Gastroesophageal sphincter (tissue), 3 donors: ENCODE measurements around the gene ACP4.

Experiments used
- EP300 ChIP-seq: sonication (generic); formaldehyde crosslinking; IDR thresholded peaks from one replicate; pipeline ENCODE4 v1.6.1; 2017; ENCODE audit warnings: antibody characterized with exemption, mild to moderate bottlenecking
- POLR2A ChIP-seq, 2 donors: fragments of 450-650 bp; IDR thresholded peaks; one replicate each; pipeline ENCODE4 v1.6.1; 2017; ENCODE audit warnings: antibody characterized with exemption in 2 of 2, mild to moderate bottlenecking in 2 of 2, moderate library complexity in 1 of 2
- POLR2AphosphoS5 ChIP-seq: sonication (generic); formaldehyde crosslinking; IDR thresholded peaks from one replicate; pipeline ENCODE4 v1.6.1; 2017; ENCODE audit warnings: antibody characterized with exemption
- TF ChIP-seq, protein P1 (sequence below), 4 experiments: fragments of 200-600 bp in 2 of 4; fragments of 450-650 bp in 2 of 4; sonication (generic) in 1 of 4; IDR thresholded peaks; one replicate each; pipeline ENCODE4 v1.5.1; 2017 to 2019; ENCODE audit warnings: antibody characterized with exemption in 4 of 4, mild to moderate bottlenecking in 2 of 4, moderate library complexity in 2 of 4

DNA sequence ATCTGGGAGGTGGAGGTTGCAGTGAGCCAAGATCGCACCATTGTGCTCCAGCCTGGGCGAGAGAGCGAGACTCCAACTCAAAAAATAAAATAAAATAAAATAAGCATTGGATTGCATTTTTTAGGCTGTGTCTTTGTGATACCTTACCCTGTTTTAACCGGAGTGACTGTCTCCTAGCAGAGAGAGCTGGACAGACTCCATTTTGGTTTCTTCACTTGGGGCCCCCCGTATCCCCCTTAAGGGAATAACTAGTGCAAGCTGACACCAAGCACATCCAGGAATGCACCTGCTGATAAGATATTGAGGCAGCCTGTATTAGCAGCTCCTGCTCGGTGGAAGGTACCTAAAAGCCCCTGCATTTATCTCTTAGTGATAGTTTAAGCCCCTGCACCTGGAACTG, 40.7 kb upstream of the ACP4 start:
- TF ChIP-seq, protein P1, sequence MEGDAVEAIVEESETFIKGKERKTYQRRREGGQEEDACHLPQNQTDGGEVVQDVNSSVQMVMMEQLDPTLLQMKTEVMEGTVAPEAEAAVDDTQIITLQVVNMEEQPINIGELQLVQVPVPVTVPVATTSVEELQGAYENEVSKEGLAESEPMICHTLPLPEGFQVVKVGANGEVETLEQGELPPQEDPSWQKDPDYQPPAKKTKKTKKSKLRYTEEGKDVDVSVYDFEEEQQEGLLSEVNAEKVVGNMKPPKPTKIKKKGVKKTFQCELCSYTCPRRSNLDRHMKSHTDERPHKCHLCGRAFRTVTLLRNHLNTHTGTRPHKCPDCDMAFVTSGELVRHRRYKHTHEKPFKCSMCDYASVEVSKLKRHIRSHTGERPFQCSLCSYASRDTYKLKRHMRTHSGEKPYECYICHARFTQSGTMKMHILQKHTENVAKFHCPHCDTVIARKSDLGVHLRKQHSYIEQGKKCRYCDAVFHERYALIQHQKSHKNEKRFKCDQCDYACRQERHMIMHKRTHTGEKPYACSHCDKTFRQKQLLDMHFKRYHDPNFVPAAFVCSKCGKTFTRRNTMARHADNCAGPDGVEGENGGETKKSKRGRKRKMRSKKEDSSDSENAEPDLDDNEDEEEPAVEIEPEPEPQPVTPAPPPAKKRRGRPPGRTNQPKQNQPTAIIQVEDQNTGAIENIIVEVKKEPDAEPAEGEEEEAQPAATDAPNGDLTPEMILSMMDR (IDR thresholded peaks at IDR 0.05): no peak
- no peak for TF ChIP-seq POLR2AphosphoS5
- no peak for TF ChIP-seq EP300
- TF ChIP-seq POLR2A (IDR thresholded peaks at IDR 0.05): no peak
